Heart left ventricle (tissue), 13 donors: ENCODE results near the gene CCDC69.

Experiments used
- POLR2A ChIP-seq, 2 donors: fragments of 450-650 bp; IDR thresholded peaks; one replicate each; pipeline ENCODE4 v1.6.1; 2017; ENCODE audit warnings: antibody characterized with exemption in 2 of 2, mild to moderate bottlenecking in 2 of 2, moderate library complexity in 2 of 2
- TF ChIP-seq, protein P1 (sequence below), 12 donors: fragments of 200-600 bp; sonication (generic) in 4 of 12; IDR thresholded peaks; one replicate each; pipeline versions ENCODE4 v1.5.0 to v1.8.0; 2018 to 2022; ENCODE audit warnings: antibody characterized with exemption in 12 of 12, mild to moderate bottlenecking in 5 of 12
- donor health status: ischemic (EF 13 %, LVEDD 7.1; RV severe dilation, severe dysfunction).
- donor health status: DM: no; HTN: yes; CAD: no.
- donor health status: DM: no; HTN: no; CAD: no.
- donor health status: ischemic (EF 25% LVEDD 6.9; RV normal size, moderate dysfunction).
- donor health status: ischemic (EF 25% LVEDD 5.7; RV mildly dilated, moderate dysfunction).
- donor health status: ischemic (EF 35%, LVEDD 5.7; RV mildly dilated, moderate dysfunction).
- donor health status: nonischemic (EF 11% LVEDD 7.7; RV severe dilation, severe dysfunction).
- donor health status: DM: yes; HTN: yes; CAD: no.
- donor health status: PGD.
- donor health status: ischemic (EF 29% LVEDD 5.4; RV normal size, mild dysfunction).
- donor health status: nonischemic (EF 23%, LVEDD 6.1; RV moderate dilation, normal function).

DNA sequence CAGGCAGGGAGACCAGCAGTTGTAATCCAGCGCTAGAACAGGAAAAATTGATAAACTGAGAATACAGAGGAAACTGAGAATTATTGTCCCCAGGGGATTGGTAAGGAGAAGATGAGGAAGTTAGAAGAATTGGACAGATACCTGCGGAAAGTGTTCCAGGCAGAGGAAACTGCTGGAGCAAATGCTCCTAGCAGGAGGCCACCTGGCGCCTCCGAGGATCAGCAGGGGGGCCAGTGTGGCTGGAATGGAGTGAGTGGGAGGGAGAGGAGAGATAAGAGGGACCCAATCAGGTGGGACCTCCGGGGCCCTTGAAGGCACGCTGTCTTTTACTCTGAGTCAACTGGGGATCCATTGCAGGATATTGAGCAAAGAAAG is 65.6 kb downstream of the CCDC69 start:
- TF ChIP-seq, protein P1, sequence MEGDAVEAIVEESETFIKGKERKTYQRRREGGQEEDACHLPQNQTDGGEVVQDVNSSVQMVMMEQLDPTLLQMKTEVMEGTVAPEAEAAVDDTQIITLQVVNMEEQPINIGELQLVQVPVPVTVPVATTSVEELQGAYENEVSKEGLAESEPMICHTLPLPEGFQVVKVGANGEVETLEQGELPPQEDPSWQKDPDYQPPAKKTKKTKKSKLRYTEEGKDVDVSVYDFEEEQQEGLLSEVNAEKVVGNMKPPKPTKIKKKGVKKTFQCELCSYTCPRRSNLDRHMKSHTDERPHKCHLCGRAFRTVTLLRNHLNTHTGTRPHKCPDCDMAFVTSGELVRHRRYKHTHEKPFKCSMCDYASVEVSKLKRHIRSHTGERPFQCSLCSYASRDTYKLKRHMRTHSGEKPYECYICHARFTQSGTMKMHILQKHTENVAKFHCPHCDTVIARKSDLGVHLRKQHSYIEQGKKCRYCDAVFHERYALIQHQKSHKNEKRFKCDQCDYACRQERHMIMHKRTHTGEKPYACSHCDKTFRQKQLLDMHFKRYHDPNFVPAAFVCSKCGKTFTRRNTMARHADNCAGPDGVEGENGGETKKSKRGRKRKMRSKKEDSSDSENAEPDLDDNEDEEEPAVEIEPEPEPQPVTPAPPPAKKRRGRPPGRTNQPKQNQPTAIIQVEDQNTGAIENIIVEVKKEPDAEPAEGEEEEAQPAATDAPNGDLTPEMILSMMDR (IDR thresholded peaks at IDR 0.05) = no peak
- no peak for TF ChIP-seq POLR2A (IDR thresholded peaks at IDR 0.05)
